ENCODE measurements around the gene ZG16B.

ZG16B gene

GRCh38 chr16:2829501-2830354, at the start of gene ZG16B:
ZG16B (plus strand) TSS chr16:2830303; CDS start chr16:2830442, 139 bp downstream.
- no peak for DNase-seq

GRCh38 chr16:2782583-2783351, 47.3 kb upstream of the ZG16B start:
- DNase-seq: no peak

GRCh38 chr16:2783581-2784357, 46.3 kb upstream of the ZG16B start:
- DNase-seq: no peak

- no peak for DNase-seq
These were observed 45.6 kb upstream of the ZG16B start for GRCh38 chr16:2784358-2785100.

GRCh38 chr16:2785101-2785991, 44.8 kb upstream of the ZG16B start:
- DNase-seq: no peak

GRCh38 chr16:2786061-2786825, 43.9 kb upstream of the ZG16B start:
- no peak for DNase-seq

- DNase-seq: no peak
These were observed 43.3 kb upstream of the ZG16B start for GRCh38 chr16:2786826-2787151.

- no peak for DNase-seq
These were observed 42.7 kb upstream of the ZG16B start, which contains the start of gene PRSS33 for GRCh38 chr16:2787406-2787805. PRSS33 (minus strand) TSS chr16:2787560; CDS start chr16:2786547, 1,013 bp downstream.

GRCh38 chr16:2787961-2788360, 42.1 kb upstream of the ZG16B start:
- no peak for DNase-seq

GRCh38 chr16:2790631-2791030, 39.5 kb upstream of the ZG16B start:
- no peak for DNase-seq

GRCh38 chr16:2791174-2791573, 38.9 kb upstream of the ZG16B start:
- DNase-seq: no peak

- DNase-seq: no peak
These were observed 37.2 kb upstream of the ZG16B start for GRCh38 chr16:2792940-2793339.

GRCh38 chr16:2795395-2796143, 34.5 kb upstream of the ZG16B start:
- DNase-seq: no peak

GRCh38 chr16:2798723-2799204, 31.3 kb upstream of the ZG16B start:
- DNase-seq: no peak

- DNase-seq: no peak
These were observed 30.8 kb upstream of the ZG16B start for GRCh38 chr16:2799205-2799858.

- DNase-seq: no peak
These were observed 30.3 kb upstream of the ZG16B start for GRCh38 chr16:2799859-2800226.

GRCh38 chr16:2803545-2804195, 26.4 kb upstream of the ZG16B start:
- no peak for DNase-seq

GRCh38 chr16:2804728-2805127, 25.4 kb upstream of the ZG16B start:
- DNase-seq: no peak

- no peak for DNase-seq
These were observed 23.8 kb upstream of the ZG16B start for GRCh38 chr16:2806286-2806685.

Data from NCI-H526 treated with DMSO at 0.1 percent for 48 hours (cell line).